HepG2 (cell line): ENCODE data around the gene BTG4. TPM values are rescaled to one million over a fixed set of nuclear protein-coding genes. Genes with fewer than 3 reads are reported as not detected.

Source experiments
- ATAC-seq: fragments of 200-7000 bp; cut with Tn5 transposase; 3 replicates; pipeline ENCODE4 v1.9.1; 2020; ENCODE audit warnings: mild to moderate bottlenecking, moderate library complexity
- BruUV-seq: library from RNA; stranded (reverse); fragments of 400-500 nt; replicated peaks from 2 replicates; lab custom pipeline; 2021; lab: Mats Ljungman, UMichigan
- CTCF ChIA-PET: fragments of 300-600 bp; formaldehyde crosslinking; extraction: SDS; loops from one replicate; lab custom pipeline; 2021; ENCODE audit warnings: low total read pairs, inconsistent platforms, low intra/inter-chr PET ratio; lab: Yijun Ruan, JAX
- POLR2A ChIA-PET: fragments of 350-600 bp; sonication (Branson Sonifier 250); formaldehyde crosslinking; loops from one replicate; lab custom pipeline; 2020; ENCODE audit warnings: antibody characterized with exemption, inconsistent platforms; lab: Yijun Ruan, JAX
- DNase-seq: peaks from one replicate; pipeline ENCODE4 v3.0.0-alpha.2; 2015; ENCODE audit warnings: low spot score
- FAIRE-seq: peaks from 3 replicates; lab custom pipeline; 2011; peaks lifted over from hg19 to GRCh38; lab: Jason Lieb, UNC
- H2AFZ ChIP-seq: one replicate; pipeline ENCODE4 v1.6.1; 2011; ENCODE audit warnings: low read length, inconsistent platforms
- H3K27ac ChIP-seq: fragments of 300-600 bp; 3 replicates; pipeline ENCODE4 v1.8.0; 2011; ENCODE audit warnings: mixed run types, mild to moderate bottlenecking, mixed read lengths, low read length, inconsistent platforms; ENCODE audit not compliant: insufficient read depth; ENCODE audit errors: extremely low read length
- H3K27me3 ChIP-seq, 2 experiments: fragments of 200-600 bp in 1 of 2; 2 replicates in 1 of 2; 3 replicates in 1 of 2; pipeline versions ENCODE4 v1.6.0 to v1.8.0; 2011; ENCODE audit warnings: low read length in 2 of 2, mild to moderate bottlenecking in 2 of 2, moderate library complexity in 2 of 2, inconsistent platforms in 1 of 2; ENCODE audit not compliant: insufficient read depth in 2 of 2, control insufficient read depth in 1 of 2
- H3K36me3 ChIP-seq, 2 experiments: fragments of 200-600 bp in 1 of 2; replicated peaks in 1 of 2; 2 replicates in 1 of 2; 3 replicates in 1 of 2; pipeline versions ENCODE4 v1.5.1 to v1.8.0; 2011; ENCODE audit warnings: low read length in 2 of 2, inconsistent platforms in 1 of 2; ENCODE audit not compliant: insufficient read depth in 2 of 2, control insufficient read depth in 1 of 2
- H3K4me1 ChIP-seq: 2 replicates; pipeline ENCODE4 v1.5.1; 2012; ENCODE audit warnings: low read length, inconsistent platforms; ENCODE audit not compliant: insufficient read depth
- H3K4me2 ChIP-seq: 2 replicates; pipeline ENCODE4 v1.6.0; 2011; ENCODE audit warnings: low read depth, low read length, inconsistent platforms
- H3K4me3 ChIP-seq, 3 experiments: fragments of 200-600 bp in 1 of 3; sonication (generic), shearing (Covaris generic) in 1 of 3; replicated peaks in 1 of 3; 2 replicates each; pipeline ENCODE4 v1.5.1; 2011 to 2016; ENCODE audit warnings: low read length in 3 of 3, inconsistent platforms in 2 of 3, low read depth in 2 of 3, mild to moderate bottlenecking in 2 of 3, control low read depth in 1 of 3, mixed read lengths in 1 of 3; ENCODE audit not compliant: insufficient read depth in 1 of 3
- H3K79me2 ChIP-seq: one replicate; pipeline ENCODE4 v1.6.1; 2011; ENCODE audit warnings: low read length, inconsistent platforms; ENCODE audit not compliant: insufficient read depth
- H3K9ac ChIP-seq: 2 replicates; pipeline ENCODE4 v1.6.0; 2011; ENCODE audit warnings: mild to moderate bottlenecking, low read depth, low read length, inconsistent platforms; ENCODE audit not compliant: insufficient read depth
- H3K9me3 ChIP-seq: 2 replicates; pipeline ENCODE4 v1.5.1; 2012; ENCODE audit warnings: mild to moderate bottlenecking, low read length
- H4K20me1 ChIP-seq: 2 replicates; pipeline ENCODE4 v1.6.0; 2011; ENCODE audit warnings: inconsistent platforms, mild to moderate bottlenecking, low read length, moderate library complexity; ENCODE audit not compliant: insufficient read depth
- HDAC2 ChIP-seq: sonication (generic); formaldehyde crosslinking; IDR thresholded peaks from 2 replicates; pipeline ENCODE4 v1.4.0; 2020; ENCODE audit warnings: missing genetic modification reagents
- MED8 ChIP-seq: sonication (generic); formaldehyde crosslinking; IDR thresholded peaks from 2 replicates; pipeline ENCODE4 v1.8.1; 2023; ENCODE audit warnings: mild to moderate bottlenecking, missing genetic modification reagents; ENCODE audit not compliant: insufficient replicate concordance
- MEIS2 ChIP-seq: sonication (generic); formaldehyde crosslinking; IDR thresholded peaks from 2 replicates; pipeline ENCODE4 v1.9.0; 2021; ENCODE audit warnings: mild to moderate bottlenecking, missing genetic modification reagents
- PATZ1 ChIP-seq: sonication (generic); formaldehyde crosslinking; IDR thresholded peaks from 2 replicates; pipeline ENCODE4 v1.4.0; 2020; ENCODE audit warnings: missing genetic modification reagents
- SMAD3 ChIP-seq: sonication (generic); formaldehyde crosslinking; IDR thresholded peaks from 2 replicates; pipeline ENCODE4 v1.4.0; 2020; ENCODE audit warnings: missing genetic modification reagents
- SNAI1 ChIP-seq: sonication (generic); formaldehyde crosslinking; IDR thresholded peaks from 2 replicates; pipeline ENCODE4 v1.5.0; 2020; ENCODE audit warnings: mild to moderate bottlenecking, missing genetic modification reagents, borderline replicate concordance
- ZNF30 ChIP-seq: sonication (generic); formaldehyde crosslinking; IDR thresholded peaks from 2 replicates; pipeline ENCODE4 v1.5.0; 2020; ENCODE audit warnings: mild to moderate bottlenecking, missing genetic modification reagents
- ZNF335 ChIP-seq: sonication (generic); formaldehyde crosslinking; IDR thresholded peaks from 2 replicates; pipeline ENCODE4 v1.4.0; 2020; ENCODE audit warnings: missing genetic modification reagents
- ZNF430 ChIP-seq: sonication (generic); formaldehyde crosslinking; IDR thresholded peaks from 2 replicates; pipeline ENCODE4 v1.9.0; 2021; ENCODE audit warnings: mild to moderate bottlenecking, missing genetic modification reagents
- ZNF562 ChIP-seq: sonication (generic); formaldehyde crosslinking; IDR thresholded peaks from 2 replicates; pipeline ENCODE4 v1.8.0; 2022; ENCODE audit warnings: missing genetic modification reagents, borderline replicate concordance
- ZNF883 ChIP-seq: sonication (generic); formaldehyde crosslinking; IDR thresholded peaks from 2 replicates; pipeline ENCODE4 v1.5.1; 2020; ENCODE audit warnings: mild to moderate bottlenecking, missing genetic modification reagents; ENCODE audit errors: not compliant biosample characterization
- ZNF891 ChIP-seq: sonication (generic); formaldehyde crosslinking; IDR thresholded peaks from 2 replicates; pipeline ENCODE4 v1.5.0; 2020; ENCODE audit warnings: mild to moderate bottlenecking, missing genetic modification reagents
- whole genome bisulfite sequencing: methylation state at CpG from one replicate; pipeline ENCODE4 v1.1.6; 2017; ENCODE audit warnings: low lambda C conversion rate; 5-methylcytosine and 5-hydroxymethylcytosine counted together
- in situ Hi-C: cut with HindIII; loops from 2 replicates; pipeline ENCODE4 v1.10.0; 2017; ENCODE audit warnings: low pct_unique_long_range_greater_than_20kb; ENCODE audit not compliant: extremely low pct_ligation_motif_present
- intact Hi-C: fragments of 100-400 bp; cut with micrococcal nuclease; formaldehyde crosslinking; loops from one replicate; pipeline ENCODE4 v1.10.0; 2022; ENCODE audit not compliant: unreplicated experiment
- polyA plus RNA-seq, 8 experiments: library from polyadenylated mRNA; depleted of rRNA in 3 of 8; stranded (reverse) in 7 of 8; unstranded in 1 of 8; fragments of >200 nt; fragmentation: Illumina TruSeq in 4 of 8; extraction: Trizol in 4 of 8; gene quantifications; 2 replicates each; pipeline versions ENCODE4 v1.2.1 to v1.2.3, GENCODE V29; 2011 to 2016; ENCODE audit warnings: low read depth in 4 of 8, missing spikeins in 1 of 8, mixed read lengths in 1 of 8; ENCODE audit not compliant: insufficient read depth in 1 of 8
- total RNA-seq, 5 experiments: library from RNA; depleted of rRNA; stranded (reverse); fragments of >200 nt; fragmentation: Illumina TruSeq; extraction: Trizol; gene quantifications; 2 replicates each; pipeline ENCODE4 v1.2.3, GENCODE V29; 2016; ENCODE audit warnings: low read depth in 1 of 5
- TF ChIP-seq, protein P1 (sequence below): sonication (generic); formaldehyde crosslinking; IDR thresholded peaks from 2 replicates; pipeline ENCODE4 v1.4.0; 2020; ENCODE audit warnings: missing genetic modification reagents, mild to moderate bottlenecking, borderline replicate concordance
- TF ChIP-seq, protein P2 (sequence below): sonication (generic); formaldehyde crosslinking; conservative IDR thresholded peaks from 2 replicates; pipeline ENCODE4 v1.8.0; 2022; ENCODE audit warnings: mild to moderate bottlenecking, moderate library complexity, missing genetic modification reagents

Gene BTG4
- total and polyA plus RNA-seq, 2 of the 13 experiments (the other 11 are each of a cell fraction or from before 2014, with no cell fraction given) = not detected

DNA sequence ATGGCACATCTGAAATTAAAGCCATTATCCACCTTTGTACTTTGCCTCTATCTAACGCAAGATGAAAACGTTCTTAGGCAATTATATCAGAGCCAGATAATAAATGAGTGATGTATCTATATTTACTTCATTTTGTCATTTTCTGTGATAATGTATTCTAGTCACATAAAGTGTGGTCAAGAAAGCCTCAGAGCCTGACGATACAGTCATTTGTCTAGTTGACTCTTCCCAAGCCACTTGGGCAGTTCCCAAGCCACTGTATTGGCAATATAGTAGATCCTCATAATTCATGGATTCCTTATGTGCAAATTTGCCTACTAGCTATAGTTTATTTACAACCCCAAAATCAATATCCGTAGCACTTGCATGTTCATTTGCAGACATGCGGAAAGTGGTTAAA, 10.2 kb upstream of the BTG4 start:
- no peaks in the 10 kb centered on the region for H3K4me1 ChIP-seq
- intact Hi-C loops (no loop called here), in situ Hi-C loops (no loop called here)
- ChIA-PET POLR2A (no interaction called here), CTCF (no interaction called here)
- DNase-seq (no peak), FAIRE-seq (no peak), ATAC-seq (no peak)
- H3K9ac ChIP-seq = no peak overlapping the region
- no peaks in the 10 kb centered on the region for H4K20me1 ChIP-seq
- peaks cover 0 to 18% of the 10 kb centered on the region in 2 experiments; a peak in 2 of 5 replicates for H3K27me3 ChIP-seq
- H3K36me3 ChIP-seq = no peaks in the 10 kb centered on the region
- TF ChIP-seq SNAI1 (CRISPR knock-in tag) = no peak
- TF ChIP-seq PATZ1 (CRISPR knock-in tag) = no peak
- no peak overlapping the region for H2AFZ ChIP-seq
- no peaks in the 10 kb centered on the region for H3K9me3 ChIP-seq
- BruUV-seq = no TSS peak
- WGBS = 26% methylated on average over 5 of the region's 5 CpGs
- H3K4me3 ChIP-seq = no peak overlapping the region
- H3K79me2 ChIP-seq = no peaks in the 10 kb centered on the region
- no peak overlapping the region for H3K27ac ChIP-seq
- no peak overlapping the region for H3K4me2 ChIP-seq

DNA sequence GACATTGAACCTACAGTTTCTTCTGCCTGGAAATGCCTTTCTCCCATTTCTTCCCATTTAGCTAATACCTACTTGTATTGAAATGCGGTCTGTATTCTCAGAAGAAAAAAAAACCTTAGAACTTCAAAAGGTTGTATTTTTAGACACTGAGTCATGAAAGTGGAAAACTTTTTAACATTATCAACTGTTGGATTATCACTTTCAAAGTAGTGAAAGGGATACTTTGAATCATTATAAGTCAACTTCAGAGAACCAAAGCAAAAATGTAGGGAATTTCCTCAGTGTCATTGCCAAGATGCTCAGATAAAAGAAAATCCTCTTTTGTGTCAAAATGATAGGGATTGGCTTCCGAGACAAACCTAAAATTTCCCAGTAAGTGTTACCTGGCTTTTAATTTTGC, 8.9 kb upstream of the BTG4 start:
- no peak overlapping the region for H3K4me2 ChIP-seq
- POLR2A ChIA-PET = no interaction called here
- no peaks in the 10 kb centered on the region for H4K20me1 ChIP-seq
- BruUV-seq = no TSS peak
- TF ChIP-seq, protein P1, sequence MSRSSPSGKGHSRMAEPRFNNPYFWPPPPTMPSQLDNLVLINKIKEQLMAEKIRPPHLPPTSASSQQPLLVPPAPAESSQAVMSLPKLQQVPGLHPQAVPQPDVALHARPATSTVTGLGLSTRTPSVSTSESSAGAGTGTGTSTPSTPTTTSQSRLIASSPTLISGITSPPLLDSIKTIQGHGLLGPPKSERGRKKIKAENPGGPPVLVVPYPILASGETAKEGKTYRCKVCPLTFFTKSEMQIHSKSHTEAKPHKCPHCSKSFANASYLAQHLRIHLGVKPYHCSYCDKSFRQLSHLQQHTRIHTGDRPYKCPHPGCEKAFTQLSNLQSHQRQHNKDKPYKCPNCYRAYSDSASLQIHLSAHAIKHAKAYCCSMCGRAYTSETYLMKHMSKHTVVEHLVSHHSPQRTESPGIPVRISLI (CRISPR knock-in tag) = no peak
- TF ChIP-seq ZNF335 (CRISPR knock-in tag) = no peak
- TF ChIP-seq HDAC2 = no peak
- TF ChIP-seq ZNF562 (CRISPR knock-in tag) = no peak
- TF ChIP-seq, protein P2, sequence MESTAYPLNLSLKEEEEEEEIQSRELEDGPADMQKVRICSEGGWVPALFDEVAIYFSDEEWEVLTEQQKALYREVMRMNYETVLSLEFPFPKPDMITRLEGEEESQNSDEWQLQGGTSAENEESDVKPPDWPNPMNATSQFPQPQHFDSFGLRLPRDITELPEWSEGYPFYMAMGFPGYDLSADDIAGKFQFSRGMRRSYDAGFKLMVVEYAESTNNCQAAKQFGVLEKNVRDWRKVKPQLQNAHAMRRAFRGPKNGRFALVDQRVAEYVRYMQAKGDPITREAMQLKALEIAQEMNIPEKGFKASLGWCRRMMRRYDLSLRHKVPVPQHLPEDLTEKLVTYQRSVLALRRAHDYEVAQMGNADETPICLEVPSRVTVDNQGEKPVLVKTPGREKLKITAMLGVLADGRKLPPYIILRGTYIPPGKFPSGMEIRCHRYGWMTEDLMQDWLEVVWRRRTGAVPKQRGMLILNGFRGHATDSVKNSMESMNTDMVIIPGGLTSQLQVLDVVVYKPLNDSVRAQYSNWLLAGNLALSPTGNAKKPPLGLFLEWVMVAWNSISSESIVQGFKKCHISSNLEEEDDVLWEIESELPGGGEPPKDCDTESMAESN (CRISPR knock-in tag) = no peak
- no peak for TF ChIP-seq MEIS2 (CRISPR knock-in tag)
- no peak for TF ChIP-seq ZNF430 (CRISPR knock-in tag)
- no peak for TF ChIP-seq SMAD3
- TF ChIP-seq MED8 (CRISPR knock-in tag) = no peak
- TF ChIP-seq ZNF883 = no peak
- TF ChIP-seq ZNF30 = no peak
- no peak for TF ChIP-seq ZNF891
- H3K27ac ChIP-seq = no peak overlapping the region
- H3K9ac ChIP-seq = no peak overlapping the region
- in situ Hi-C loops = no loop called here
- FAIRE-seq (no peak), DNase-seq (no peak), ATAC-seq (no peak)
- H3K79me2 ChIP-seq = no peaks in the 10 kb centered on the region
- CTCF ChIA-PET = no interaction called here
- H3K27me3 ChIP-seq = peaks cover 0 to 18% of the 10 kb centered on the region in 2 experiments; a peak in 2 of 5 replicates
- H3K36me3 ChIP-seq = no peaks in the 10 kb centered on the region
- no peaks in the 10 kb centered on the region for H3K4me1 ChIP-seq
- H3K4me3 ChIP-seq = no peak overlapping the region
- no peaks in the 10 kb centered on the region for H3K9me3 ChIP-seq
- WGBS = 3% methylated on average over 2 of the region's 2 CpGs
- no peak overlapping the region for H2AFZ ChIP-seq
- intact Hi-C loops = no loop called here
